ENCODE measurements around the gene FAM171A1. TPM values are rescaled to one million over a fixed set of nuclear protein-coding genes. Genes with fewer than 3 reads are reported as not detected.

FAM171A1 gene
- total RNA-seq, 2 donors from 2014 or later: 16.3 to 24.2 TPM

- intact Hi-C loops (cut with DNase I): no loop called here
- TF ChIP-seq POLR2A (IDR thresholded peaks at IDR 0.05): no peak
- TF ChIP-seq CTCF (IDR thresholded peaks at IDR 0.05): no peak
- no peak for TF ChIP-seq POLR2AphosphoS5 (IDR thresholded peaks at IDR 0.05)
- Histone ChIP-seq H3K27me3 (replicated peaks; ENCODE audit: insufficient read depth) (no peaks in the 10 kb centered on the region), H3K4me3 (no peak overlapping the region), H3K36me3 (no peaks in the 10 kb centered on the region), H3K4me1 (replicated peaks) (no peaks in the 10 kb centered on the region), H3K9me3 (no peaks in the 10 kb centered on the region), H3K27ac (no peak overlapping the region)
- WGBS: 79% methylated on average over 5 of the region's 5 CpGs
- no peak for DNase-seq (ENCODE audit: low spot score)
Measured at GRCh38 chr10:15188603-15189002, 182.5 kb downstream of the FAM171A1 start.

GRCh38 chr10:15183689-15184481, 187.2 kb downstream of the FAM171A1 start:
- DNase-seq (ENCODE audit: low spot score): no peak
- H3K9me3 ChIP-seq: no peaks in the 10 kb centered on the region
- no peak overlapping the region for H3K27ac ChIP-seq
- no peak overlapping the region for H3K4me3 ChIP-seq
- H3K4me1 ChIP-seq (replicated peaks): no peaks in the 10 kb centered on the region
- intact Hi-C loops (cut with DNase I): no loop called here
- no peaks in the 10 kb centered on the region for H3K36me3 ChIP-seq
- WGBS: 77% methylated on average over 11 of the region's 11 CpGs
- TF ChIP-seq POLR2A (IDR thresholded peaks at IDR 0.05) (no peak), CTCF (IDR thresholded peaks at IDR 0.05) (no peak), POLR2AphosphoS5 (IDR thresholded peaks at IDR 0.05) (no peak)
- no peaks in the 10 kb centered on the region for H3K27me3 ChIP-seq (replicated peaks; ENCODE audit: insufficient read depth)

GRCh38 chr10:15182540-15183207, 188.4 kb downstream of the FAM171A1 start:
- Histone ChIP-seq H3K9me3 (no peaks in the 10 kb centered on the region), H3K27ac (no peak overlapping the region), H3K36me3 (no peaks in the 10 kb centered on the region), H3K27me3 (replicated peaks; ENCODE audit: insufficient read depth) (no peaks in the 10 kb centered on the region), H3K4me3 (no peak overlapping the region), H3K4me1 (replicated peaks) (no peaks in the 10 kb centered on the region)
- no peak for TF ChIP-seq CTCF (IDR thresholded peaks at IDR 0.05)
- no peak for TF ChIP-seq POLR2A (IDR thresholded peaks at IDR 0.05)
- TF ChIP-seq POLR2AphosphoS5 (IDR thresholded peaks at IDR 0.05): no peak
- WGBS: 61% methylated on average over 8 of the region's 8 CpGs
- no peak for DNase-seq (ENCODE audit: low spot score)
- intact Hi-C loops (cut with DNase I): no loop called here

GRCh38 chr10:15181576-15182156, 189.4 kb downstream of the FAM171A1 start:
- H3K4me1 ChIP-seq (replicated peaks): no peaks in the 10 kb centered on the region
- intact Hi-C loops (cut with DNase I): no loop called here
- H3K4me3 ChIP-seq: no peak overlapping the region
- no peak for DNase-seq (ENCODE audit: low spot score)
- no peak overlapping the region for H3K27ac ChIP-seq
- H3K27me3 ChIP-seq (replicated peaks; ENCODE audit: insufficient read depth): no peaks in the 10 kb centered on the region
- H3K36me3 ChIP-seq: no peaks in the 10 kb centered on the region
- H3K9me3 ChIP-seq: no peaks in the 10 kb centered on the region
- TF ChIP-seq CTCF (IDR thresholded peaks at IDR 0.05) (no peak), POLR2A (IDR thresholded peaks at IDR 0.05) (no peak), POLR2AphosphoS5 (IDR thresholded peaks at IDR 0.05) (no peak)
- 49% methylated on average over 2 of the region's 2 CpGs for WGBS

Measured in prostate gland (tissue), 2 donors.